ENCODE results near the gene SAFB2. TPM values are rescaled to one million over a fixed set of nuclear protein-coding genes. Genes with fewer than 3 reads are reported as not detected.

Gene SAFB2
- polyA plus RNA-seq, 1 experiment, result 13.3 TPM

DNA sequence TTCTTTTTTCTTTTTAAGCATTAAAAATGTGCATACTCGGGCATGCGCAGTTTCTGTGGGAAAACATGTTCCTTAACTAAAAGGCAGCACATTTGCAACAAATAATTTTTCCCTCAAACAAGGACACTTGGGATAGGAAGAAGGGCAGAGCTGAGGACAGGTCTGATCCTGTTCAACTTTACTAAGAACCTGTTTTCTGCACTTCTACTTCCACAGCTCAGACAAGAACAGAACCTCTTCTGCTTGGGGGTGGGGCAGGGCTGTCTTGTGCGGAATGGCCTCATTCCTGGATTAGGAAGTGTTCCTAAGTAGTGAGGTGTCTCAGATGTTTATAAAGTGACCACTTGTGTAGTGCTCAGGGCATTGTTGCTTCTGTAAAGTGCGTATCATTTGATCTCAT is 18.6 kb upstream of the SAFB2 start:
- DNase-seq (ENCODE audit: low read depth), result no peak
- H3K36me3 ChIP-seq (ENCODE audit: control insufficient read depth, insufficient read depth, low read length), result peaks cover 7% of the 10 kb centered on the region

GRCh38 chr19:5637971-5638370 is 15.4 kb upstream of the SAFB2 start:
- ChIA-PET POLR2A (no interaction called here), CTCF (interaction anchor here (0.6 kb wide), 1 partner anchor 45 kb away, joined by 3 read pairs; no protein-coding TSS in a partner anchor)
- no peak for TF ChIP-seq CTCF (IDR thresholded peaks at IDR 0.05; ENCODE audit: insufficient read depth, low read depth, low read length)
- DNase-seq (ENCODE audit: low read depth), result no peak
- Histone ChIP-seq H3K27me3 (ENCODE audit: control insufficient read depth, insufficient read depth, low read length) (no peaks in the 10 kb centered on the region), H3K36me3 (ENCODE audit: control insufficient read depth, insufficient read depth, low read length) (peaks cover 3% of the 10 kb centered on the region), H3K4me3 (ENCODE audit: low read depth, low read length) (no peak overlapping the region)

More for the DNA sequence above, 18.6 kb upstream of the SAFB2 start:
- Histone ChIP-seq H3K4me3 (ENCODE audit: low read depth, low read length) (no peak overlapping the region), H3K27me3 (ENCODE audit: control insufficient read depth, insufficient read depth, low read length) (no peaks in the 10 kb centered on the region)
- ChIA-PET POLR2A (no interaction called here), CTCF (no interaction called here)
- TF ChIP-seq CTCF (IDR thresholded peaks at IDR 0.05; ENCODE audit: insufficient read depth, low read depth, low read length), result no peak

DNA sequence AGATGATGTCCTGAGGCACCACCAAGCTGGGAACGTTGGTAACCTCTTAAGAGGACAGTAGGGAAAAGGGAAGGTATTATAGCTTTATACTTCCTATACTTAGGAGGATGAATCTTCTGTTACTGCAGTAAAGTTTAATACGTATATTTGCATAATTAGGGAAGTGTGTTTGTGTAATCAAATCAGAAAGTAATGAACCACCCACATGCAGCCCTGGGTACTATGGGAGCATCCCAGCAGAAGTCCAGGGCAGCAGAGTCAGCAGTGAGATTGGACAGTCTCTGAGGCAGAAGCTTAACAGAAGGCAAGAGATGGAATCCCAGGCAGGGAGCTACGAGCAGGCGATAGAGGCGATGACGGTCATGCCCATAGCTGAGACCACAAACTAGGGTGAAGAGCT is 12.9 kb upstream of the SAFB2 start:
- ChIA-PET POLR2A (no interaction called here), CTCF (interaction anchor here (1.0 kb wide), 1 partner anchor 51 kb away, joined by 3 read pairs; no protein-coding TSS in a partner anchor)
- H3K36me3 ChIP-seq (ENCODE audit: control insufficient read depth, insufficient read depth, low read length), result no peaks in the 10 kb centered on the region
- no peak for TF ChIP-seq CTCF (IDR thresholded peaks at IDR 0.05; ENCODE audit: insufficient read depth, low read depth, low read length)
- H3K27me3 ChIP-seq (ENCODE audit: control insufficient read depth, insufficient read depth, low read length), result no peaks in the 10 kb centered on the region
- H3K4me3 ChIP-seq (ENCODE audit: low read depth, low read length), result no peak overlapping the region
- DNase-seq (ENCODE audit: low read depth), result no peak

DNA sequence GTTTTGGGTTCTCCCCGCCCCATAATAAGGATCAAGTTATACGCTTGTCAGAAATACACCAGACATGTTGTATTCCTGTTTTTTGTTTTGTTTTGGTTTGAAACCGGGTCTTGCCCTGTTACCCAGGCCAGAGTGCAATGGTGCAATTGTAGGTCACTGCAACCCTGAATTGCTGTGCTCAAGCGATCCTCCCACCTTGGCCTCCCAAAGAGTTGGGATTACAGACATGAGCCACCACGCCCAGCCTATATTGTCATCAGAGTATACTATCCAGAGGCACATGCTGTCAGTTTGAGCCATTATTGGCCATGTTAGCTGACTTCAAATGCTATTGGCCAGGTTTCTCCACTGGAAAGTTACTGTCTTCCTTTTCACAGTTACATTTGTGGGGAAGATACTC is 10.1 kb upstream of the SAFB2 start:
- ChIA-PET CTCF (no interaction called here), POLR2A (no interaction called here)
- no peak for TF ChIP-seq CTCF (IDR thresholded peaks at IDR 0.05; ENCODE audit: insufficient read depth, low read depth, low read length)
- H3K27me3 ChIP-seq (ENCODE audit: control insufficient read depth, insufficient read depth, low read length), result no peaks in the 10 kb centered on the region
- H3K4me3 ChIP-seq (ENCODE audit: low read depth, low read length), result no peak overlapping the region
- H3K36me3 ChIP-seq (ENCODE audit: control insufficient read depth, insufficient read depth, low read length), result peaks cover 2% of the 10 kb centered on the region; the same call in 1 of the 2 replicates
- no peak for DNase-seq (ENCODE audit: low read depth)

GRCh38 chr19:5632241-5632612 is 9.7 kb upstream of the SAFB2 start:
- no peaks in the 10 kb centered on the region for H3K27me3 ChIP-seq (ENCODE audit: control insufficient read depth, insufficient read depth, low read length)
- POLR2A ChIA-PET, result no interaction called here
- DNase-seq (ENCODE audit: low read depth), result no peak
- CTCF ChIA-PET, result no interaction called here
- H3K36me3 ChIP-seq (ENCODE audit: control insufficient read depth, insufficient read depth, low read length), result peaks cover 3% of the 10 kb centered on the region
- no peak for TF ChIP-seq CTCF (IDR thresholded peaks at IDR 0.05; ENCODE audit: insufficient read depth, low read depth, low read length)
- H3K4me3 ChIP-seq (ENCODE audit: low read depth, low read length), result no peak overlapping the region
